Cardiac muscle cell (in vitro differentiated cells and primary cell): ENCODE measurements around the gene SBNO2. TPM values are rescaled to one million over a fixed set of nuclear protein-coding genes. Genes with fewer than 3 reads are reported as not detected.

Source experiments
- DNase-seq, 2 donors: peaks; one replicate each; pipeline versions ENCODE4 v3.0.0 to v3.0.0-alpha.2; 2010 to 2017; ENCODE audit warnings: low read depth in 1 of 2, low spot score in 1 of 2
- H3K27ac ChIP-seq: fragments of 200-600 bp; sonication (generic); 2 replicates; pipeline ENCODE4 v1.5.1; 2016
- H3K27me3 ChIP-seq: fragments of 200-600 bp; sonication (generic); 2 replicates; pipeline ENCODE4 v1.6.0; 2016; ENCODE audit warnings: control low read depth
- H3K36me3 ChIP-seq: fragments of 200-600 bp; sonication (generic); 2 replicates; pipeline ENCODE4 v1.5.1; 2016; ENCODE audit warnings: control low read depth
- H3K4me1 ChIP-seq: fragments of 200-600 bp; sonication (generic); 2 replicates; pipeline ENCODE4 v1.8.1; 2017; ENCODE audit warnings: low read depth, mild to moderate bottlenecking, mixed run types
- H3K4me3 ChIP-seq: fragments of 200-600 bp; sonication (generic); 2 replicates; pipeline ENCODE4 v1.5.1; 2016; ENCODE audit warnings: mild to moderate bottlenecking
- H3K9me3 ChIP-seq: fragments of 200-600 bp; sonication (generic); 2 replicates; pipeline ENCODE4 v1.5.1; 2017; ENCODE audit warnings: low read depth, mild to moderate bottlenecking, control low read depth
- polyA plus RNA-seq: library from polyadenylated mRNA; unstranded; fragments of >200 nt; fragmentation: Nextera tagmentation; extraction: Ambion mirVana; gene quantifications from 2 replicates; pipeline ENCODE4 v1.2.1, GENCODE V29; 2016
- total RNA-seq: library from RNA; depleted of rRNA; stranded (reverse); fragments of >200 nt; gene quantifications from 2 replicates; pipeline ENCODE4 v1.2.3, GENCODE V29; 2016
- TF ChIP-seq, protein P1 (sequence below): IDR thresholded peaks from 2 replicates; pipeline ENCODE4 v1.5.1; 2012; ENCODE audit warnings: low read depth, mild to moderate bottlenecking, low read length

Gene SBNO2
- total and polyA plus RNA-seq, 2 experiments from 2014 or later = 11.8 to 28.5 TPM

DNA sequence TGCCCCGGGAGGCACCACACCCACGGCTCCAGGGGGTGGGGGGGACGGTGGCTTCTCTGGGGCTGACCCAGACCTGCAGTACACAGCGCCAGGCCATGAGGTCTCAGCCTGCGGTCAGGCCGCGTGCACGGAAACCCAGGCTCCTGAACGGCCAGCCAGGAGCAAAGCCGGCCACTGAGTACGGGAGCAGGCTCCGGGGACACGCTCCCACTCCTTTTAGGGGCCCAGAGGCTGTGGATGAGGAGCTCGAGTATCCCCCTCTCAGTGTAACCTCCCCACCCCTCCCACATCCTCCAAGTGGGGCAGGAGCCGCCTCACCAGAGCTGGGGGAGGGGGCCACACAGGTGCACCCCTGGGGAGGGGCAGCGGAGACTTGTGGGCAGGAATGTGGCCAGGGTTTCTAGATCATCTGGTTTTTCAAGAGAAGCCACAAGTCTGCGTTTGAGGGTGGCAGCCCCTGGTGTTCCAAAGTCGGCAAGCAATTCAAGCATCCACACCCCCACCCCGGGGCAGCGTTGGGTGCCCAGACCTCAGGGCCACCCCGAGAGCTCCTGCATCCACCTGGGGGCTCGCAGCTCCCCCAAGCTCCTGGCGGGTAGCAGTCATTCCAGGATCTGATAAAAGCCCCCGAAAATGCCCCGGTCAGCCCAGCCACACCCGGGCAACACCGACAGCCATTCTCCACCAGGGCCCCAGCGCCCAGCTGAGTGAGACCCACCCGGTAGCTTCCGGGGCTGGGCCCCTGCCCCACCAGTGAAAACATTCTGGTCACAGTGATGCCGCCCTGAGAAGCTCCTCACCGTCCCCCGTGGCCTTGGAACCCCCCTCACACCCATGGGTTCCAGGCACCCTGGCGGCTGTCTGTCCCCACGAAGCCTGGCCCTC is 6.1 kb downstream of the SBNO2 start:
- no peak for DNase-seq
- H3K9me3 ChIP-seq = no peaks in the 10 kb centered on the region
- TF ChIP-seq, protein P1, sequence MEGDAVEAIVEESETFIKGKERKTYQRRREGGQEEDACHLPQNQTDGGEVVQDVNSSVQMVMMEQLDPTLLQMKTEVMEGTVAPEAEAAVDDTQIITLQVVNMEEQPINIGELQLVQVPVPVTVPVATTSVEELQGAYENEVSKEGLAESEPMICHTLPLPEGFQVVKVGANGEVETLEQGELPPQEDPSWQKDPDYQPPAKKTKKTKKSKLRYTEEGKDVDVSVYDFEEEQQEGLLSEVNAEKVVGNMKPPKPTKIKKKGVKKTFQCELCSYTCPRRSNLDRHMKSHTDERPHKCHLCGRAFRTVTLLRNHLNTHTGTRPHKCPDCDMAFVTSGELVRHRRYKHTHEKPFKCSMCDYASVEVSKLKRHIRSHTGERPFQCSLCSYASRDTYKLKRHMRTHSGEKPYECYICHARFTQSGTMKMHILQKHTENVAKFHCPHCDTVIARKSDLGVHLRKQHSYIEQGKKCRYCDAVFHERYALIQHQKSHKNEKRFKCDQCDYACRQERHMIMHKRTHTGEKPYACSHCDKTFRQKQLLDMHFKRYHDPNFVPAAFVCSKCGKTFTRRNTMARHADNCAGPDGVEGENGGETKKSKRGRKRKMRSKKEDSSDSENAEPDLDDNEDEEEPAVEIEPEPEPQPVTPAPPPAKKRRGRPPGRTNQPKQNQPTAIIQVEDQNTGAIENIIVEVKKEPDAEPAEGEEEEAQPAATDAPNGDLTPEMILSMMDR = no peak
- no peaks in the 10 kb centered on the region for H3K36me3 ChIP-seq
- H3K4me3 ChIP-seq = no peak overlapping the region
- no peaks in the 10 kb centered on the region for H3K27me3 ChIP-seq
- H3K4me1 ChIP-seq = peaks cover 20% of the 10 kb centered on the region
- no peak overlapping the region for H3K27ac ChIP-seq

DNA sequence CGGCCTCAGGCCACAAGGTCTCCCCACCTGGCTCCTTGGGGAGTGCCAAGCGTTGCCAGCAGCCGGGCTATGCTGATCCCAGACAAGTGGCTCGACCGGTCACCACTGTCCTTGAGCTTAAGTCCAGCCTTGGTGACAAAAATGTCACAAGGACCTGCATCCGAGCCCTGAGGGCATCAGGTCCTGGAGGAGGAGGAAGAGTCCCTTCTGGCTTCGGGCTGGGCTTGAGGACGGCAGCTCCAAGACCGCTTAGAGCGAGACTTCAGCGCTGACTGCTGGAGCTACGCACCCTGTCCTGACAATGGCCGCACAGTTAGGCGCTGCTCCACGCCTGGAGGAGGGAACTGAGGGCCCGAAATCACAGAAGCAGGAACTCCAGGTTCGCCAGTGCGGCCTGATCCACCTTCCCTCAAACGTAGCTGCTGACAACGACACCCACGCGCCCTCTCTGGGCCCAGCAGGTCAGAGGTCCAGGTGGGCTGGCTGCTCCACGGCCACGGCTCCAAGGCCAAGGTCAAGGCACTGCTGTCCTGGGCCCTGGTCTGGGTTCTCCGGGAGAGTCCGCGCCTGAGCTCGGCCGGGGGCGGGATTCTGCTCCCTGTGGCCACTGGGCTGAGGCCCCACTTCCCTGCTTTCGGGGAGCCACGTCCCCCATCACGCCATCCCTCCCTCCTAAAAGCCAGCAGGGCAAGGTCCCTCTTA is 7.0 kb downstream of the SBNO2 start:
- Histone ChIP-seq H3K36me3 (no peaks in the 10 kb centered on the region), H3K4me3 (no peak overlapping the region), H3K27me3 (no peaks in the 10 kb centered on the region), H3K4me1 (peaks cover 13% of the 10 kb centered on the region), H3K9me3 (no peaks in the 10 kb centered on the region), H3K27ac (no peak overlapping the region)
- DNase-seq = no peak
- TF ChIP-seq, protein P1 = no peak

- TF ChIP-seq, protein P1 = no peak
- Histone ChIP-seq H3K27me3 (no peaks in the 10 kb centered on the region), H3K36me3 (no peaks in the 10 kb centered on the region), H3K4me3 (no peak overlapping the region), H3K9me3 (no peaks in the 10 kb centered on the region), H3K4me1 (peaks cover 5% of the 10 kb centered on the region), H3K27ac (no peak overlapping the region)
- DNase-seq = no peak
These were observed 9.2 kb downstream of the SBNO2 start for GRCh38 chr19:1164684-1165531.

- H3K27ac ChIP-seq = no peak overlapping the region
- DNase-seq = no peak
- TF ChIP-seq, protein P1 = no peak
- no peaks in the 10 kb centered on the region for H3K27me3 ChIP-seq
- no peaks in the 10 kb centered on the region for H3K9me3 ChIP-seq
- H3K36me3 ChIP-seq = no peaks in the 10 kb centered on the region
- H3K4me3 ChIP-seq = no peak overlapping the region
- H3K4me1 ChIP-seq = peaks cover 3% of the 10 kb centered on the region
These were observed 10.0 kb downstream of the SBNO2 start for GRCh38 chr19:1163934-1164683.
